ENCODE results near the gene AKIRIN2. TPM values are rescaled to one million over a fixed set of nuclear protein-coding genes. Genes with fewer than 3 reads are reported as not detected.
"Not testable (repeated sequence)": the region's sequence is repeated elsewhere in the genome, so short reads cannot be mapped to it uniquely, and the experiment has no call there.

AKIRIN2 gene
- total and polyA plus RNA-seq, 10 of the 15 experiments (the other 5 are each of a cell fraction or from before 2014, with no cell fraction given): 12.7 to 82.2 (median 42.6) TPM

- H3K27me3 ChIP-seq (replicated peaks in 1 of 2; ENCODE audit: control insufficient read depth in 2 of 2, insufficient read depth in 2 of 2, low read length in 1 of 2); H3K9me3 ChIP-seq (replicated peaks; ENCODE audit: control insufficient read depth, insufficient read depth, low read length); H4K20me1 ChIP-seq (ENCODE audit: control insufficient read depth, insufficient read depth); DNase-seq (ENCODE audit: low read depth, low spot score); BruUV-seq (replicated peaks); H3K79me2 ChIP-seq (ENCODE audit: control insufficient read depth, insufficient read depth, low read length); H3K36me3 ChIP-seq (ENCODE audit: control insufficient read depth in 2 of 2, insufficient read depth in 2 of 2, low read length in 1 of 2); H3K27ac ChIP-seq (ENCODE audit: control insufficient read depth, insufficient read depth); H3K9ac ChIP-seq (ENCODE audit: control insufficient read depth, insufficient read depth, low read length); H3K4me3 ChIP-seq; H3K4me2 ChIP-seq (ENCODE audit: control insufficient read depth, insufficient read depth); RAD21 ChIA-PET (ENCODE audit: unreplicated experiment); ATAC-seq; FAIRE-seq; in situ Hi-C loops (cut with MboI); intact Hi-C loops (cut with micrococcal nuclease; ENCODE audit: unreplicated experiment); H3K4me1 ChIP-seq (ENCODE audit: control insufficient read depth, insufficient read depth, low read length); H2AFZ ChIP-seq (ENCODE audit: control insufficient read depth, low read depth, low read length): not testable (repeated sequence)
- CTCF ChIA-PET: interaction anchor here (1.0 to 1.4 kb wide), 2 partner anchors 13 to 111 kb away, joined by 3 to 6 read pairs; no protein-coding TSS in a partner anchor
- SMC1A ChIA-PET (ENCODE audit: uncharacterized antibody, unreplicated experiment): interaction anchor here (0.9 to 4.2 kb wide), 2 partner anchors 10 to 15 kb away, joined by 3 to 33 read pairs; no protein-coding TSS in a partner anchor
- WGBS (ENCODE audit: insufficient coverage, insufficient replicate concordance, low lambda C conversion rate, missing lambda C conversion rate): 89% methylated on average over 2 of the region's 3 CpGs
- POLR2A ChIA-PET: interaction anchor here (0.7 kb wide), 3 partner anchors 86 to 199 kb away, joined by 5 to 7 read pairs (median 5); no protein-coding TSS in a partner anchor
Measured at GRCh38 chr6:87712713-87713112, 10.7 kb upstream of the AKIRIN2 start.

GRCh38 chr6:87710090-87710489, 8.1 kb upstream of the AKIRIN2 start:
- DNase-seq (ENCODE audit: low read depth, low spot score) (no peak), FAIRE-seq (no peak)
- H3K9ac ChIP-seq (ENCODE audit: control insufficient read depth, insufficient read depth, low read length): no peak overlapping the region
- TF ChIP-seq TCF12 (IDR thresholded peaks at IDR 0.05; ENCODE audit: low read depth, low read length): 0 out of 2 replicates have a peak, but pooled peaks have one; percentile 50
- peak; percentile 58 for TF ChIP-seq JUNB (IDR thresholded peaks at IDR 0.05)
- TF ChIP-seq IKZF2 (IDR thresholded peaks at IDR 0.05): peak; percentile 42 to 46; a peak in 2 of 4 replicates
- TF ChIP-seq NFYB (IDR thresholded peaks at IDR 0.05; ENCODE audit: insufficient read depth, low read depth, low read length): peak; percentile 33; the same call in 1 of the 2 replicates
- peak; percentile 81 for TF ChIP-seq SPI1 (IDR thresholded peaks at IDR 0.05; ENCODE audit: borderline replicate concordance, insufficient read depth, low read depth, low read length)
- TF ChIP-seq BCL11A (IDR thresholded peaks at IDR 0.05; ENCODE audit: low read depth, low read length): peak; percentile 61; the same call in 1 of the 2 replicates
- TF ChIP-seq CREB1 (IDR thresholded peaks at IDR 0.05; ENCODE audit: low read depth): no peak
- no peak for TF ChIP-seq MXI1 (IDR thresholded peaks at IDR 0.05; ENCODE audit: low read depth, low read length)
- TF ChIP-seq EED (IDR thresholded peaks at IDR 0.05; ENCODE audit: low read depth): peak; percentile 82
- TF ChIP-seq ETV6 (conservative IDR thresholded peaks at IDR 0.05 in 1 of 2, IDR thresholded peaks at IDR 0.05 in 1 of 2; ENCODE audit: borderline replicate concordance in 1 of 2, low read depth in 1 of 2): 0 out of 4 replicates have a peak, but pooled peaks of 1 of the 2 experiments have one; percentile 17
- 0 out of 2 replicates have a peak, but pooled peaks have one; percentile 23 for TF ChIP-seq CREM (IDR thresholded peaks at IDR 0.05; ENCODE audit: low read depth)
- no peak for TF ChIP-seq RB1 (IDR thresholded peaks at IDR 0.05; ENCODE audit: borderline replicate concordance)
- TF ChIP-seq IKZF1 (conservative IDR thresholded peaks at IDR 0.05): peak; percentile 30; the same call in 1 of the 2 replicates
- 0 out of 2 replicates have a peak, but pooled peaks have one; percentile 19 for TF ChIP-seq MTA2 (IDR thresholded peaks at IDR 0.05; ENCODE audit: low read depth)
- no peak for TF ChIP-seq RAD51 (IDR thresholded peaks at IDR 0.05)
- TF ChIP-seq NFIC (IDR thresholded peaks at IDR 0.05; ENCODE audit: low read depth, low read length): peak; percentile 43; the same call in 1 of the 2 replicates
- TF ChIP-seq ATF3 (IDR thresholded peaks at IDR 0.05; ENCODE audit: borderline replicate concordance, extremely low read depth, low read depth, low read length): no peak
- TF ChIP-seq BHLHE40 (IDR thresholded peaks at IDR 0.05; ENCODE audit: borderline replicate concordance in 1 of 2, low read depth in 2 of 2, low read length in 1 of 2): 0 out of 4 replicates have a peak, but pooled peaks of 1 of the 2 experiments have one; percentile 12

More at GRCh38 chr6:87710090-87710489, 8.1 kb upstream of the AKIRIN2 start:
- peak; percentile 24 for ATAC-seq
- ChIA-PET CTCF (no interaction called here), SMC1A (ENCODE audit: uncharacterized antibody, unreplicated experiment) (interaction anchor here (1.4 to 1.8 kb wide), 2 partner anchors 12 to 14 kb away, joined by 6 to 10 read pairs; no protein-coding TSS in a partner anchor), RAD21 (ENCODE audit: unreplicated experiment) (interaction anchor here (0.5 kb wide), 1 partner anchor 203 kb away, joined by 4 read pairs; no protein-coding TSS in a partner anchor), POLR2A (interaction anchor here (0.7 to 1.1 kb wide), 2 partner anchors 13 to 118 kb away, joined by 4 to 6 read pairs; no protein-coding TSS in a partner anchor)
- Histone ChIP-seq H3K27ac (ENCODE audit: control insufficient read depth, insufficient read depth) (no peak overlapping the region), H3K36me3 (ENCODE audit: control insufficient read depth in 2 of 2, insufficient read depth in 2 of 2, low read length in 1 of 2) (no peaks in the 10 kb centered on the region), H3K79me2 (ENCODE audit: control insufficient read depth, insufficient read depth, low read length) (no peaks in the 10 kb centered on the region), H3K27me3 (replicated peaks in 1 of 2; ENCODE audit: control insufficient read depth in 2 of 2, insufficient read depth in 2 of 2, low read length in 1 of 2) (no peaks in the 10 kb centered on the region), H4K20me1 (ENCODE audit: control insufficient read depth, insufficient read depth) (no peaks in the 10 kb centered on the region), H3K4me2 (ENCODE audit: control insufficient read depth, insufficient read depth) (no peak overlapping the region), H3K4me1 (ENCODE audit: control insufficient read depth, insufficient read depth, low read length) (peaks cover 17% of the 10 kb centered on the region), H2AFZ (ENCODE audit: control insufficient read depth, low read depth, low read length) (peak overlapping the region; percentile 5; the same call in 1 of the 2 replicates), H3K9me3 (replicated peaks; ENCODE audit: control insufficient read depth, insufficient read depth, low read length) (no peaks in the 10 kb centered on the region; the same call in 2 of the 3 replicates), H3K4me3 (no peak overlapping the region)
- in situ Hi-C loops (cut with MboI) (no loop called here), intact Hi-C loops (cut with micrococcal nuclease; ENCODE audit: unreplicated experiment) (no loop called here)
- no TSS peak for BruUV-seq (replicated peaks)
- 0% methylated on average over 3 of the region's 3 CpGs for WGBS (ENCODE audit: insufficient coverage, insufficient replicate concordance, low lambda C conversion rate, missing lambda C conversion rate)

Measured in GM12878 (cell line).